HG02885 (cell line): ENCODE data around the gene MB21D2.
"Not testable (repeated sequence)": the region's sequence is repeated elsewhere in the genome, so short reads cannot be mapped to it uniquely, and the experiment has no call there.

ENCODE experiments used
- ATAC-seq: cut with Tn5 transposase; IDR thresholded peaks from one replicate; pipeline ENCODE4 v1.9.1; 2021; ENCODE audit warnings: mild to moderate bottlenecking; ENCODE audit not compliant: unreplicated experiment, poor library complexity

MB21D2 gene, protein sequence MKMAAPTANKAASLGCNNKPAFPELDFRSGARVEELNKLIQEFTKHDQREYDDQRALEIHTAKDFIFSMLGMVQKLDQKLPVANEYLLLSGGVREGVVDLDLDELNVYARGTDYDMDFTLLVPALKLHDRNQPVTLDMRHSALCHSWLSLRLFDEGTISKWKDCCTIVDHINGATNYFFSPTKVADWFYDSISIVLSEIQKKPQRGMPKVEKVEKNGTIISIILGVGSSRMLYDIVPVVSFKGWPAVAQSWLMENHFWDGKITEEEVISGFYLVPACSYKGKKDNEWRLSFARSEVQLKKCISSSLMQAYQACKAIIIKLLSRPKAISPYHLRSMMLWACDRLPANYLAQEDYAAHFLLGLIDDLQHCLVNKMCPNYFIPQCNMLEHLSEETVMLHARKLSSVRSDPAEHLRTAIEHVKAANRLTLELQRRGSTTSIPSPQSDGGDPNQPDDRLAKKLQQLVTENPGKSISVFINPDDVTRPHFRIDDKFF

DNA sequence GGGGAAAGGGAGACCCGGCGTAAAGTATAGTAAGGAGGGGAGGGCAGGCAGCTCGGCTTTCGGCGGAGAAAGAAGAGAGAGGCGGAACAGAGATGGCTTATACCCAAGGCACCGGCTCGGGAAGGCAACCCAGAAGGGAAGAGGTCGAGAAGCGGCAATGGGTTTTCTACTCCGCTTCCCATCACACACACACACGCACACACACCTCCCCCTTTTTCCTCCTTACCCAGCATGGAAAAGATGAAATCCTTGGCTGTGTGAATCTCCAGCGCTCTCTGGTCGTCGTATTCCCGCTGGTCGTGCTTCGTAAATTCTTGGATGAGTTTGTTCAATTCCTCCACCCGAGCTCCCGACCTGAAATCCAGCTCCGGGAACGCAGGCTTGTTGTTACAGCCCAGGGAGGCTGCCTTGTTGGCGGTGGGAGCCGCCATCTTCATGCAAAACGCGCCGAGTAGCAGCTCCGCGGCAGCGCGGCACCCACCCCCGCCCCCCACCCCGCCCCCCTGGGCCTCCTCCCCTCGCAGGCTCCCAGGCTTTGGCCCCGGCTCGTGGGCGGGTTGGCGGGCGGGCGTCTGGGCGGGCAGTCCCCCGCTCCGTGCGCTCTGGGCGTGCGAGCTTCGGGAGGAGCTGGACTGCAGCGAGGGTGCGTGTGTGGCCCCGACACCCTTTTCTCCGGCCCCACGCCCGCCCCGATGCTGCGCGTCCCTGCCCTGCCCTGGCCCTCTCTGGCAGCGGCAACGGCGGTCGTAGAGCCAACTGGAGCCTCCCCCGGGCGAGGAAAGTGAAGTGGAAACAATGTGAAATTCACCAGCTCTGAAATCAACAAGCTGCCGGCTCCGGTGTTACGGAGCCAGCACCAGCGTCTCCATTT is at the start of gene MB21D2:
MB21D2 (minus strand) TSS at position 453 of the 871 bp plus-strand sequence; CDS start at position 437, 16 bp downstream.
- peak; percentile 65 for ATAC-seq

- ATAC-seq = not testable (repeated sequence)
Measured at GRCh38 chr3:192964959-192965719, 47.5 kb upstream of the MB21D2 start.

- ATAC-seq = no peak
Measured at GRCh38 chr3:192959773-192960172, 42.1 kb upstream of the MB21D2 start.

DNA sequence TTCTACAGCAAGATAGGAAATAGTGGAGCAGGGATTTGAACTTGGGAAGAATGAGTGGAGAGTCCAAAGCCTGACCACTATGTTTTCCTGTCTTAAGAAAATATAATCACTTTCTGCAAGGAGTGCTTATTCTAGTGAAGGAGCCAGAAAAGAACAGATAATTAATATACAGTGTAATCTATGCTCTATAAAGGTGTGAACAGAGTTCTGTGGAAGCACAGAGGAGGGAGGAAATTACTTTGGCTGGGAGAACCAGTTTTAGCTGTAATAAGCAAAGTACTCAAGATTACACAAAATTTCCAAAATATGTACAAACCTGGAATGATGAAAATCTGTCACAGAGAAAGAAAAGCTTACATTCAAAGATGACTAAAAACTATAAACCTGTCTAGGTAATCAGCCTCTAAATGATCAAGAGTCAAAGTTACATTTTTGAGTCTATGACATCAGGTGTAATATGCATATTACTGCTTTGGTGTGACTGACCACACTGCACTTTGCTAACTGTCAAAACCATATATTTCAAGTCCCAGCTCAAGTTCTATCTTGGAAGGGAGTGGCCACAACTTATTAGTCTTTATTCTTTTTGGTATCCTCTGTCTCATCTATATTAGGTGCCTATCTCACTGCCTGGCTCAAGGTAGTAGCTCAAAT is 40.7 kb upstream of the MB21D2 start:
- no peak for ATAC-seq

DNA sequence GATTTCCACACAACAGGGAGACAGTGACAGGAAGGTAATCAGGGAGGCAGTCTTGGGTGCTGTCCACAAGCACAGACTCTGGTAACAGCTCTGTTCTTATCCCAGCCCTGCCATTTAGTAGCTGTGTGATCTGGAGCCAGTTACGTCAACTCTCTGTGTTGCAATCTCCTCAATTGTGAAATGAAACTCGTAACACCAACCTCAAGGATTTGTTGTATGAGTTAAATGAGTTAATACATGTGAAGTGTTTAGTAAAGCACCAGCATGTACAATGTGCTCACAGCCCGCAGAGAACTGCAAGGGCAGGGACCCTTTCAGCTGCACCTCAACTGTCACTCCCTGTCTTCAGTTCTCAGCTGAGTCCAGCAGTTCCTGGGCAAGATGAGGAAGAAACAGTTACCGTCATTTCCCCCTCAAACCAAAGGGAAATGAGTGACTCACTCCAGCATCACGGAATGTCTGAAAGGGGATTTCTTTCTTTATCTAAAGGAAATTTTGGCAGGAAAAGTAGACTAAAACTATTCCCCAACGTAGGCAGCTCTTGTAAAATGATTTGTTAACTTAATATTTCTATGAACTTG is 39.9 kb upstream of the MB21D2 start:
- ATAC-seq = no peak

GRCh38 chr3:192953926-192954325 is 36.3 kb upstream of the MB21D2 start:
- no peak for ATAC-seq

GRCh38 chr3:192947421-192947820 is 29.8 kb upstream of the MB21D2 start:
- ATAC-seq = no peak

GRCh38 chr3:192943393-192943792 is 25.7 kb upstream of the MB21D2 start:
- no peak for ATAC-seq

GRCh38 chr3:192942625-192943024 is 25.0 kb upstream of the MB21D2 start:
- no peak for ATAC-seq

DNA sequence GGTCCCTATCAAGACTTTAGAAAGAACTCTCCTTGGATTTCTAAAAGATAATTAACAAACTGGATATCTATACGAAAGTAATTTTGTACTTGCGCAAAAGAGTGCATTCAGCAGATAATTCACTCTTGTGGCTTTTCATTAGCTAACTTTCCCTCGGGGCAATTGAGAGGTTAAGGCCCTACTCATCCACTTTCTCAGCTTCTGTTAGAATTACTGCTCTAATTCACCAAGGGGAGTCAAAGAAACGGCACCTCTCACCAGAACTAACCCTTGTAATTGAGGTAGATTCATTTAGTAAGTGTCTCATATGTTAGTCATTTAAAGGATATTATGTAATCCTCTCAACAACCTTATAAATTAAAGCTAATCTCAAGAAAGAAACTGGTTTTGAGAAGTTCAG is 22.5 kb upstream of the MB21D2 start:
- no peak for ATAC-seq

DNA sequence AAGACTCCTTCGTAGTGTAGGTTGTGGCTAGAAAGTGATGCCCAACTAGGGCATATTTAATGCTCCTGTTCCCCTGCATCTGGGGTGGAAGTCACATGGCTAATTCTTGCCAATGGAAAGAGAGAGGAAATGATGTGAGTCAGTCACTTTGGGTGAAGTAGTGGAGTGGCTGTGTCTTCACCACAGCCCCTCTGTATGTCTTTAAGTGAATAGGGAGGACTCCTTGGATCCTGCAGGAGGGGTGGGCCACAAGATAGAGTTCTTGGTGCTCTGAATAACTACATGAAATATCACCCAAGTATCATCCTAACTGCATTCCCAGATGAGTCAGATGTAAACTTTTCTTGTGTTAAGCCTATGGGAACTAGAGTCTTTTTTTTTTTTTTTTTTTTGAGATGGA is 17.8 kb upstream of the MB21D2 start:
- ATAC-seq = no peak

DNA sequence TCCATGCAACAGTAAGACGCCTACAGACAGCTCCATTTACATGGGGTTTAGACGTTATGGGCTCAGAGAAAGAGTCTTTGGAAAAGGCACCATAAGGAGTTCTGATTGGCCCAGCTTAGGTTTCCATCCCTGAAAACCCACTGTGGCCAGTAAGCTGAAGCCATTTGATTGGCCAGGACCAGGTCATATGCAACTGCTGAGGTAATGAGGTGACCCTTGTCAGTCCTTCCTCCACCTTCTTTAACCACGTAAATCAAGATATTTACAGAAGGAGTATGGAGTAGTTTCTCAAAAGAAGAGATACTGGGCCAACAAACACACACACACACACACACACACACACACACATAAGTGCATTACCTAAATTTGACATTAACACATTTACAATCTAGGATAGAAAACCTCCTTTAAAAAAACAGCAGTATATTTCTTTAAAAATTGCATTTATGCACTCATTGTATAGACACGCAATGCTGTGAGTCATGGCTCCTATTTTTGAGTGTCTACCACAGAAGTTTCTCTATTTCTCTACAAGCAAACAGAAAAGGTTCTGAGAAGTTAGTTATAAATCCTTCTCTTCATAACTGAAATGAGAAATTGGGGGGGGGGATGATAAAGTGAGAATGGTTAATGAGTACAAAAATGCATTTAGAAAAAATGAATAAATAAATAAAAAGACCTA is 16.3 kb upstream of the MB21D2 start:
- no peak for ATAC-seq

GRCh38 chr3:192933259-192933658 is 15.6 kb upstream of the MB21D2 start:
- ATAC-seq = no peak

DNA sequence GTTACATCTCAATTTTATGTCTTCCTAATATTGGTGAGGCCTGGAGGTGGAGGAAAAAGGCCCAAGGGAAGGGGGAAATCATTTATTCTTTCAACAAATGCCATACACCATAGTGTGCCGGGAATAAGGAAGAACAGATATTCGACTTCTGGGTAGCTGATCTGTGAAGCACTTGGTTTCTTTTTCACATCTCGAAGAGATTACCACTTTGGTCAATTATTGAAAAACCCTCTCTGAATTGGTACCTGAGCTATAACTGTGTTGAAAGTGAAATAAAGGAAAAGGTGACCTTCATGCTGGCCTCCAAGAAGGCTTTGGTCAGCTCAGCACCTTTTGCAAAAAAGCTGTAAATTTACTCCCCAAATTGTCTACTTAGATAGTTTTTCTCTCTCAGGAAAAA is 14.2 kb upstream of the MB21D2 start:
- no peak for ATAC-seq

DNA sequence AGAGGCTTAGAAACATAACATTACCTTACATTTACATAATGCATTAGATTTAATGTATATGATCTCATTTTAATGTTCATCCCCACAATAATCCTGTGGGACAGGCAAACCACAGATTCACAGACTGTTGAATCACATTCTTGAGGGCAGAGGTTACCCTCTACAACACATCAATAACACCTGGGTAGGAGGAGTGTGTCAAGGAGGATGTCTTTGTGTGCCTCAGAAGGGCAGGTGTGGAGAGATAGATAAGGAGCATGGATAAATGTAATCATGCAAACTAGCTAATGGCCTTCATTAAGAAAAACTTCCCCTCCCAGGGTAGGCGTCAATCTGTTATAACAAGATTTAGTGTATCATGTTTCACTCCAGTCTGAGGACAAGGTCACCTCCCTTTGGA is 12.9 kb upstream of the MB21D2 start:
- ATAC-seq = no peak

DNA sequence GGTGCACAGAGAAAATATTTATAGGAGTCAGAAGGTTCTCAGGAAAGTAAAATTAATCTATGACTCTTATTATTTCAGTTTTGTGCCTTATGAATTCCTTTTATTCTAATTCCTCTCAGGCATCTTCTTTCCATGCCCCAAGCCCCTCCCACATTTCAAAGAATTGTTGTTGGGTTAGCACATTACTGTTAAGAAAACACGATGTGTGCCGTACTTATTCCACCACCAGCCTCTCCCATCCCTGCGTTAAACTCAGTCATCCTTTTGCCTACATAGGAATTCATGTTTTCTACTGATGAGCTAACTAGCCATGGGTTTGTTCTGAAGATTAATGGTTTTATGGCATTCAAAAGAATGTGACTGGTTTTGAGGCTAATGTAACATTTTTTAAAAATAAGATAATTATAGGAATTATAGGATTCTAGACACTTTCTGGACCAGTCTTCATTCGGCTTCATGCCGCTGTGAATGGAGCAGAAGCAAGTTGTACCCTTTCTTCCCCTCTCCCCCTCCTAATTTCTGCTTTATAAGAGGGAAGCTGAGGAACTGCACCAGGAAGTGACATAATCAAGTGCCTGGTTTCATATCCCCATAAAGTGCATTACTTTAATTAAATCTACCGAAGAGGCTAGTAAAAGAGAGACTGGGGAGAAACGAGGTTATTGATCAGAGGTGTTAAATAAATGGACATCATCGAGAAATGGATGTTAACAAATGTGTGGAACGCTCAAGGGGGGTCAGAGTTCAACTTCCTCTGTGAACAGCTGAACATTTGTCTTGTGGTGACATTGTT is 12.3 kb upstream of the MB21D2 start:
- no peak for ATAC-seq

DNA sequence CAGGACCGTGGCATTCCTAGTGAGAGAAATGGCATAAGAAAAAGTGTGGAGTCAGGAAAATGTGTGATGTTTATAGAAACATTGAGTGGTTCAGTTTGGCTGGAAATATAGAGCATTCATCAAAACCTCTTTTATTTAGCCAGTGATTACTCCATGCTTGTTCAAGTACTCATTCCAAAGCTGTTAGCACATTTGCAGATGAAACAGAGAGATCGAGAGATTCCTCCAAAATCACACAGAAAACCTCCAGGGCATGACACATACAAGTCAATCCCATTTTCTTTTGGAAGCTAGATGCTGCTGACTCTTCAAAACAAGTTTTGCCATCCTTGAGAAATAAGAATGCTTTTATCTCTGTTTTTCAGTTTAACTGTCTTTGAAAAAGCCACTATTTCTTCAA is 11.5 kb upstream of the MB21D2 start:
- ATAC-seq = no peak

GRCh38 chr3:192928720-192929119 is 11.1 kb upstream of the MB21D2 start:
- no peak for ATAC-seq
